Stimulated activated naive CD8-positive, alpha-beta T cell treated with anti-CD3 and anti-CD28 coated beads, Interleukin-15, amount 100 ng/mL, for 72 hours (primary cell): ENCODE measurements around the gene RARS1.
"Not testable (repeated sequence)": the region's sequence is repeated elsewhere in the genome, so short reads cannot be mapped to it uniquely, and the experiment has no call there.

Experiments used
- ATAC-seq: fragments of 150-1000 bp; cut with Tn5 transposase; 2 replicates; pipeline ENCODE4 v1.10.0; 2021; ENCODE audit warnings: mild to moderate bottlenecking, moderate library complexity
- DNase-seq, 2 donors: peaks; one replicate each; pipeline ENCODE4 v3.0.0; 2021 to 2022
- H3K27ac Mint-ChIP-seq, 2 donors: one replicate each; pipeline ENCODE4 v1.8.0; 2022; ENCODE audit warnings: mild to moderate bottlenecking in 2 of 2, mixed read lengths in 2 of 2, moderate library complexity in 2 of 2
- H3K27me3 Mint-ChIP-seq: one replicate; pipeline ENCODE4 v1.8.0; 2022; ENCODE audit warnings: mixed read lengths
- H3K4me1 Mint-ChIP-seq: one replicate; pipeline ENCODE4 v1.8.0; 2022; ENCODE audit warnings: mild to moderate bottlenecking, mixed read lengths
- H3K4me3 Mint-ChIP-seq, 2 donors: one replicate each; pipeline ENCODE4 v1.8.0; 2022; ENCODE audit warnings: mild to moderate bottlenecking in 2 of 2, mixed read lengths in 2 of 2, moderate library complexity in 1 of 2
- H3K9me3 Mint-ChIP-seq, 2 donors: one replicate each; pipeline ENCODE4 v1.8.0; 2022; ENCODE audit warnings: mixed read lengths in 2 of 2

The RARS1 gene

GRCh38 chr5:168528521-168529373, 42.5 kb downstream of the RARS1 start, which contains the start of gene FBLL1:
Gene FBLL1 (plus strand): TSS chr5:168529305. CDS start chr5:168529505, 200 bp downstream.
- H3K27me3 Mint-ChIP-seq = peaks cover 44% of the 10 kb centered on the region

DNA sequence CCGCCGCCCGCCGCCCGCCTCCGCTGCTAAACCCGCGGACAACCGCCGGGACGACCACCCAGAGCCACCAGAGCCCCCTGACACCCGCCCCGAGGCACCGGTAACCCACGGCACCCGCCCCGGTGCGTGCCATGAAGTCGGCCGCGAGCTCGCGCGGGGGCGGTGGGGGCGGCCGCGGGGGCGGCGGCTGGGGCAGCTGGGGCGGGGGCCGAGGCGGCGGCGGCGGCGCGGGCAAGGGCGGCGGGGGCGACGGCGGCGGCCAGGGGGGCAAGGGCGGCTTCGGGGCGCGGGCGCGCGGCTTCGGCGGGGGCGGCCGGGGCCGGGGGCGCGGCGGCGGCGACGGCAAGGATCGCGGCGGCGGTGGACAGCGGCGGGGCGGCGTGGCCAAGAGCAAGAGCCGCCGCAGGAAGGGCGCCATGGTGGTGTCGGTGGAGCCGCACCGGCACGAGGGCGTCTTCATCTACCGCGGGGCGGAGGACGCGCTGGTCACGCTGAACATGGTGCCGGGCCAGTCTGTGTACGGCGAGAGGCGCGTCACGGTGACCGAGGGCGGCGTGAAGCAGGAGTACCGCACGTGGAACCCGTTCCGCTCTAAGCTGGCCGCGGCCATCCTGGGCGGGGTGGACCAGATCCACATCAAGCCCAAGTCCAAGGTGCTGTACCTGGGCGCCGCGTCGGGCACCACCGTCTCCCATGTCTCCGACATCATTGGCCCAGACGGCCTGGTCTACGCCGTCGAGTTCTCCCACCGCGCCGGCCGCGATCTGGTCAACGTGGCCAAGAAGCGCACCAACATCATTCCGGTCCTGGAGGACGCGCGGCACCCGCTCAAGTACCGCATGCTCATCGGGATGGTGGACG, 43.3 kb downstream of the RARS1 start:
- peak overlapping the region; percentile 71 to 81 for H3K4me3 Mint-ChIP-seq
- peaks cover 0 to 6% of the 10 kb centered on the region in 2 donors for H3K9me3 Mint-ChIP-seq
- peaks cover 44% of the 10 kb centered on the region for H3K27me3 Mint-ChIP-seq
- peak; percentile 25 for ATAC-seq
- H3K27ac Mint-ChIP-seq = no peak overlapping the region
- DNase-seq = no peak
- peaks cover 19% of the 10 kb centered on the region for H3K4me1 Mint-ChIP-seq

More at GRCh38 chr5:168528521-168529373, 42.5 kb downstream of the RARS1 start, which contains the start of gene FBLL1:
- ATAC-seq (peak; percentile 63), DNase-seq (peak; percentile 15 to 27)
- H3K4me3 Mint-ChIP-seq = peak within 1 kb of the TSS; percentile 81 to 82
- peaks cover 0 to 6% of the 10 kb centered on the region in 2 donors for H3K9me3 Mint-ChIP-seq
- H3K27ac Mint-ChIP-seq = peak within 1 kb of the TSS; percentile 16 to 95
- H3K4me1 Mint-ChIP-seq = peaks cover 19% of the 10 kb centered on the region

- Mint-ChIP-seq H3K9me3 (peaks cover 0 to 6% of the 10 kb centered on the region in 2 donors), H3K4me3 (peak overlapping the region; percentile 54 to 71), H3K4me1 (peaks cover 19% of the 10 kb centered on the region), H3K27me3 (peaks cover 44% of the 10 kb centered on the region), H3K27ac (no peak overlapping the region)
- ATAC-seq (no peak), DNase-seq (no peak)
Observed at GRCh38 chr5:168530621-168531150, 44.4 kb downstream of the RARS1 start.

DNA sequence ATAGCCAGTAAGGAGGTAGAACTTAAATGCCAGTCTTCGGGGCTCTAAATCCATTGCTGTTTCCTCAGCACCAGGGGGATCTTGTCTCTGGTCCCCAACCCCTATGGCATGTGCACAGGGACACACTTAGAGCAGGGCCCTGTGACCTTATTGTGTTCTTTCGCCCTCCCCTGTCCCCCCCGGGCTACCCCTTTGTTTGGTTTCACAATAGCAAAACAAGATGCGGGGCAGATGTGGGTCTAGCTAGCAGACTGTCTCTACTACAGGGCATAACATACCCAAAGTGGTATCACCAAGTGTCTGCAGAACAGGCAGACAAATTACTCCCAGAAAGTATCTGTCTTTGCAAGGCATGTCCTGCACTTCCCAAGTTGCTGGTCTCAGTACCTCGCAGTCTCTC, 44.9 kb downstream of the RARS1 start:
- Mint-ChIP-seq H3K4me3 (no peak overlapping the region), H3K27me3 (peaks cover 44% of the 10 kb centered on the region), H3K4me1 (peaks cover 19% of the 10 kb centered on the region), H3K9me3 (peaks cover 0 to 6% of the 10 kb centered on the region in 2 donors), H3K27ac (no peak overlapping the region)
- ATAC-seq (no peak), DNase-seq (no peak)

DNA sequence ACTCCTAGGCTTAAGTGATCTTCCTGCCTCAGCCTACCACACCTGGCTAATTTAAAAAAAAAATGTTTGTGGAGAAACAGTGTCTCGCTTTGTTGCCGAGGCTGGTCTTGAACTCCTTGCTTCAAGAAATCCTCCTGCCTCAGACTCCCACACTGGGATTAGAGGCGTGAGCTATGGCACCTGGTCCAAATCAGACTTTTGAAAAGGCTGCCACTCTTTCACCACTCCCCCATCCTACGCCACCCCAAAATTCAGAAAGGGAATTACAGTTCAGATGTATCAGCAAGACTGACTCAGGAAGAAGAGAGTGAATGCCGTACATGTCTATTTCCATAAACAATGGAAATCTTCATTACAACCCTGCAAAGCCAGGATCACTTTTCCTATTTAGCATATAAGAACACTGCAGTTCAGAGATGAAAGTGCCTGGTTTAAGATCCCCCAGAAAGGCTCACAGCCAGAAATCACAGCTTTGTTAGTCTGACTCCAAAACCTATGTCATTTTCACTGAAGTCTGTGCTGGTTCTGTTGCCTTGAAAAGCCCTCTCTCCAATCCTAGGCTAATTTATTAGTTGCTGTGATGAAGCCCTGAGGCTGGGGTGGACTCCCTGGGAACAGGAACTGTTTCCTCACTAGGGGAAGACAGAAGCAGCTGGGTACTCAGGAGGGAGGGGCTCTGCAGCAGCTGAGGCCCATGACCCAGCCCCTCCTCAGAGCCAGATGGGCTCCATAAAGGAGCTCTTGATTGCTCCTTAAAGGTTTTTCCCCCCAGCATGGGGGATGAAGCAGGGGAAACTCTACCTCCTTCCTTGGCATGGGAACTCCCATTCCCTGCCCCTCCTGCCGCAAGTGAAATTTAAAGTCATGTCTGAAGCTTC, 46.0 kb downstream of the RARS1 start:
- ATAC-seq = no peak
- Mint-ChIP-seq H3K27ac (no peak overlapping the region), H3K4me1 (peaks cover 19% of the 10 kb centered on the region), H3K4me3 (no peak overlapping the region), H3K9me3 (peaks cover 0 to 6% of the 10 kb centered on the region in 2 donors), H3K27me3 (peaks cover 44% of the 10 kb centered on the region)
- no peak for DNase-seq

DNA sequence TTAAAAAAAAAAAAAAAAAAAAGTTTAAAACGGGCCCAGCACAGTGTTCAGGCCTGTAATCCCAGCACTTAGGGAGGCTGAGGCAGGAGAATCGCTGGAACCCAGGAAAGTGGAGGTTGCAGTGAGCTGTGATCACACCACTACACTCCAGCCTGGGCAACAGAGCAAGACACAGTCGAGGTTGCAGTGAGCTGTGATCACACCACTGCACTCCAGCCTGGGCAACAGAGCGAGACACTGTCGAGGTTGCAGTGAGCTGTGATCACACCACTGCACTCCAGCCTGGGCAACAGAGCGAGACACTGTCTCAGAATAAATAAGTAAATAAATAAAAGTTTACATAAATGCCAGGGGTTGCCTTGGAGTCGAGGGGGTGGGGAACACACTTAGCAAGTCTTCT, 48.1 kb downstream of the RARS1 start:
- H3K9me3 Mint-ChIP-seq, H3K4me3 Mint-ChIP-seq, ATAC-seq, H3K27ac Mint-ChIP-seq, DNase-seq: not testable (repeated sequence)
- Mint-ChIP-seq H3K27me3 (peaks cover 30% of the 10 kb centered on the region), H3K4me1 (peaks cover 12% of the 10 kb centered on the region)

DNA sequence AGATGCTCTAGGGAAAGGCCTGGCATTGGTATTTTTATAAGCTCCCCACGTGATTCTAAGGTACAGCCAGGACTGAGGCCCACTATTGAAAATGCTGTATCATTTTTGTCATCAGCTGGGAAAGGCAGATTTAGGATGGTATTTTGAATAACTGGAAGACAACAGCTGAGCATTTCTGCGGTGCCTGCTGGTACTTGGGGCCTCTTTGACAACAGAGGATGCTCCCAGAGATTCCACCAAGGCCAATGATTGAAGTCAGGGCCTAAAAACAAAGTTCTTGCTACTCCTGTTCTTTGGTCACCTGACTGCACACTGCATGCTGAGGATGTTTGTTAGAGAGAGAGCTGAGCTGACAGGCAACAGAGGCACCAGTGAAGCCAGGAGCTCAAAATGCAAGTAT, 50.9 kb downstream of the RARS1 start:
- Mint-ChIP-seq H3K27ac (no peak overlapping the region), H3K27me3 (peaks cover 10% of the 10 kb centered on the region), H3K4me1 (no peaks in the 10 kb centered on the region), H3K9me3 (no peaks in the 10 kb centered on the region), H3K4me3 (no peak overlapping the region)
- no peak for DNase-seq
- no peak for ATAC-seq

DNA sequence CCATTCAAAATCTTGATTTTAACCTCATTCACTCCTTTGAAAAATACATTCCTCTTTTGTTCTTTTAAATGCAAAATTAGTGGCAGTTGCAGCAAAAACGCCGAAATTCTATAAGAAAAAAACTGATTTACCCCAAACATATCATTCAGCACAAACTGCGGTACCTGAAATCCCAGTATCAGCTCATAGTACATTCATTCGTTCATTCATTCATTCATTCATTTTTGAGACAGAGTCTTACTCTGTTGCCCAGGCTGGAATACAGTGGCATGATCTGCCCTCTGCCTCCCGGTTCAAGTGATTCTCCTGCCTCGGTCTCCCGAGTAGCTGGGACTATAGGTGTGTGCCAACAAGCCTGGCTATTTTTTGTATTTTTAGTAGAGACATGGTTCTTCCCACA, 63.3 kb downstream of the RARS1 start:
- no peak overlapping the region for H3K4me3 Mint-ChIP-seq
- no peak for ATAC-seq
- H3K9me3 Mint-ChIP-seq = peaks cover 5 to 7% of the 10 kb centered on the region in 2 donors
- DNase-seq = no peak
- peaks cover 6% of the 10 kb centered on the region for H3K4me1 Mint-ChIP-seq
- H3K27me3 Mint-ChIP-seq = no peaks in the 10 kb centered on the region
- no peak overlapping the region for H3K27ac Mint-ChIP-seq

GRCh38 chr5:168550656-168551055, 64.4 kb downstream of the RARS1 start:
- Mint-ChIP-seq H3K27me3 (no peaks in the 10 kb centered on the region), H3K4me1 (peaks cover 6% of the 10 kb centered on the region), H3K27ac (no peak overlapping the region), H3K4me3 (no peak overlapping the region), H3K9me3 (peaks cover 0 to 5% of the 10 kb centered on the region in 2 donors)
- DNase-seq (no peak), ATAC-seq (no peak)

DNA sequence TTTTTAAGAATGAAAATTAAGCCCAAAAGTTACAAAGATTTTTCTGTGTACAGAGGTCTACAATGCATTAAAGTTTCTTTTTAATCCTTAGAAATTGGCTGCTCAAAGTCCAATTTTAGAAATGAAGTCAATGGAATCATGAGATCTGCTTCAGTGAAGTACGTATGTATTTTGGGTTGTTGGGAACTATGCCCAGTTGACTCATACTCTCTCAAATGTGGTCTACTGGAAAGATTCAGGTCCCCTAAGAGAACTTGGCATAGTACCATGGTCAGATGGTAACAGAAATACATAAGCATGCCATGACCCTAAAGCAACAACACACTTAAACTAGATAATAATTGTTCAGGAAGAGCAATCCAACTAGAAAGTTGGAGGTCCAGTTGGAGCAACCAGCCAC, 65.9 kb downstream of the RARS1 start:
- ATAC-seq = no peak
- DNase-seq = no peak
- H3K4me3 Mint-ChIP-seq = no peak overlapping the region
- H3K4me1 Mint-ChIP-seq = peaks cover 6% of the 10 kb centered on the region
- no peak overlapping the region for H3K27ac Mint-ChIP-seq
- no peaks in the 10 kb centered on the region for H3K27me3 Mint-ChIP-seq
- H3K9me3 Mint-ChIP-seq = peaks cover 0 to 5% of the 10 kb centered on the region in 2 donors

GRCh38 chr5:168553377-168554130, 67.3 kb downstream of the RARS1 start:
- Mint-ChIP-seq H3K4me3 (no peak overlapping the region), H3K4me1 (peaks cover 6% of the 10 kb centered on the region), H3K27me3 (no peaks in the 10 kb centered on the region), H3K9me3 (no peaks in the 10 kb centered on the region), H3K27ac (no peak overlapping the region)
- ATAC-seq (no peak), DNase-seq (no peak)

- ATAC-seq (no peak), DNase-seq (no peak)
- Mint-ChIP-seq H3K4me1 (peaks cover 6% of the 10 kb centered on the region), H3K9me3 (no peaks in the 10 kb centered on the region), H3K4me3 (no peak overlapping the region), H3K27me3 (no peaks in the 10 kb centered on the region), H3K27ac (no peak overlapping the region)
Observed at GRCh38 chr5:168557389-168557788, 71.1 kb downstream of the RARS1 start.

- Mint-ChIP-seq H3K4me1 (no peaks in the 10 kb centered on the region), H3K27me3 (no peaks in the 10 kb centered on the region), H3K9me3 (no peaks in the 10 kb centered on the region), H3K4me3 (no peak overlapping the region), H3K27ac (no peak overlapping the region)
- DNase-seq = no peak
- no peak for ATAC-seq
Observed at GRCh38 chr5:168562279-168562678, 76.0 kb downstream of the RARS1 start.

GRCh38 chr5:168563959-168564358, 77.7 kb downstream of the RARS1 start:
- H3K4me1 Mint-ChIP-seq = no peaks in the 10 kb centered on the region
- no peak overlapping the region for H3K27ac Mint-ChIP-seq
- H3K9me3 Mint-ChIP-seq = no peaks in the 10 kb centered on the region
- DNase-seq (no peak), ATAC-seq (no peak)
- H3K4me3 Mint-ChIP-seq = no peak overlapping the region
- H3K27me3 Mint-ChIP-seq = no peaks in the 10 kb centered on the region
